ENCODE data around the gene DEFB131A. TPM values are rescaled to one million over a fixed set of nuclear protein-coding genes. Genes with fewer than 3 reads are reported as not detected.
"Not testable (repeated sequence)": the region's sequence is repeated elsewhere in the genome, so short reads cannot be mapped to it uniquely, and the experiment has no call there.

DEFB131A gene
- total RNA-seq, 1 donor from 2014 or later = not detected

- H3K9me3 ChIP-seq; ATAC-seq; H3K27ac ChIP-seq; H3K4me1 ChIP-seq; H3K4me3 ChIP-seq; H3K36me3 ChIP-seq; intact Hi-C loops (cut with DNase I): not testable (repeated sequence)
- TF ChIP-seq, protein P1, sequence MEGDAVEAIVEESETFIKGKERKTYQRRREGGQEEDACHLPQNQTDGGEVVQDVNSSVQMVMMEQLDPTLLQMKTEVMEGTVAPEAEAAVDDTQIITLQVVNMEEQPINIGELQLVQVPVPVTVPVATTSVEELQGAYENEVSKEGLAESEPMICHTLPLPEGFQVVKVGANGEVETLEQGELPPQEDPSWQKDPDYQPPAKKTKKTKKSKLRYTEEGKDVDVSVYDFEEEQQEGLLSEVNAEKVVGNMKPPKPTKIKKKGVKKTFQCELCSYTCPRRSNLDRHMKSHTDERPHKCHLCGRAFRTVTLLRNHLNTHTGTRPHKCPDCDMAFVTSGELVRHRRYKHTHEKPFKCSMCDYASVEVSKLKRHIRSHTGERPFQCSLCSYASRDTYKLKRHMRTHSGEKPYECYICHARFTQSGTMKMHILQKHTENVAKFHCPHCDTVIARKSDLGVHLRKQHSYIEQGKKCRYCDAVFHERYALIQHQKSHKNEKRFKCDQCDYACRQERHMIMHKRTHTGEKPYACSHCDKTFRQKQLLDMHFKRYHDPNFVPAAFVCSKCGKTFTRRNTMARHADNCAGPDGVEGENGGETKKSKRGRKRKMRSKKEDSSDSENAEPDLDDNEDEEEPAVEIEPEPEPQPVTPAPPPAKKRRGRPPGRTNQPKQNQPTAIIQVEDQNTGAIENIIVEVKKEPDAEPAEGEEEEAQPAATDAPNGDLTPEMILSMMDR (IDR thresholded peaks at IDR 0.05) = peak; percentile 43
- peak; percentile 83 for DNase-seq
- H3K27me3 ChIP-seq (ENCODE audit: low read depth) = peaks cover 13% of the 10 kb centered on the region
These were observed 51.2 kb downstream of the DEFB131A start for GRCh38 chr4:9495443-9495842.

GRCh38 chr4:9497575-9498467 lies 53.6 kb downstream of the DEFB131A start:
- H3K4me1 ChIP-seq; ATAC-seq; DNase-seq; H3K9me3 ChIP-seq; H3K27ac ChIP-seq; H3K36me3 ChIP-seq; intact Hi-C loops (cut with DNase I): not testable (repeated sequence)
- Histone ChIP-seq H3K4me3 (peak overlapping the region; percentile 11), H3K27me3 (ENCODE audit: low read depth) (peaks cover 13% of the 10 kb centered on the region)

DNA sequence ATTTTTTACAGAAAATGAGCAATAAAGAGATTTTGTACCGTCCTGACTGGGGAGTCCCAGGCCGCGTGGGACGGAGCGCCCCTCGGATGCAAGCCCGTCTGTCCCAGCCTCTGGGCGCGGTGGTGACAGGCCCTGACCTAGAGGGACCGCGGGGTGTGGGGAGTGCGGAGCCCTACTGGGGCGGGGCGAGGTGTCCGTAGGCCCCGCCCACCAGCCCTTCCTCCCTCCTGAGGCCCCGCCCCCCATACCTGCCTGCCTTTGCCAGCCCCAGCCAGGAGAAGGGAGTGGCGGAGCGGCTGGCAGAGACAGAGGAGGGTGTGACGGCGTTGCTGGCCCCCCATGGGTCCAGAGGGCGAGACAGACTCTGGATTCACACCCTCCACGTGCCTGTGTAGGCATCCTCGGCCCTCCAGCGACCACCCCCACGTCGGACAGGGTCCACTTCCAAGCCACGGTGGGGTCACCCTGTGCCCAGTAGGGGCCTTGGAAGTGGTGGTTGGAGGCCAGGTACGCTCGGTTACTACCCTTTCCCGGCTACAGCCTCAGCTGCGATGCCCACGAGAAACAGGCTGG lies 54.3 kb downstream of the DEFB131A start:
- H3K27me3 ChIP-seq (ENCODE audit: low read depth); H3K4me1 ChIP-seq; intact Hi-C loops (cut with DNase I); H3K27ac ChIP-seq; DNase-seq; H3K36me3 ChIP-seq; ATAC-seq; H3K9me3 ChIP-seq: not testable (repeated sequence)
- peak overlapping the region; percentile 11 for H3K4me3 ChIP-seq

DNA sequence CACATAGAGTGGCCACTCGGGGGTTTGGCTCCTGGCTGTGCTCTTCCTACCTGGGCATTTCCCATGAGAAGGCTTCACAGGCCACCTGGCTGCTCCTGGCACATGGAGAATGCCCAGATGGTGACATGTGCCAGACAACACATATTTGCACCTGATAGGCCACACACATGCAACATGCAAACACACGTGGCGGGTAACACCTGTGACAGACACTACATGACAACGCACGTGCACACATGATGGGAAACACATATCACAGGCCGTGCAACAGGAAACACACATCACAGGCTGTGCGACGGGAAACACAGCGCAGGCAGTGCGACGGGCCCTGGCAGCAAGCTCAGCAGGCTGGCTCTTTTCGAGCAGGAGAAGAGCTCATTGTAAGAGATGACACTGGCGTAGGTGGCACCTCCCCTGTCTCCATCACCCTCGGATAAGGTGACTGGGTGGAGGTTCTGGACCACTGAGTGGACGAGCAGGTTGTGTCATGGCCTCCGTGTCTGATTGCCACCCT lies 55.8 kb downstream of the DEFB131A start:
- DNase-seq; ATAC-seq; intact Hi-C loops (cut with DNase I): not testable (repeated sequence)

More for the DNA sequence above, 55.8 kb downstream of the DEFB131A start:
- H3K36me3 ChIP-seq; H3K27ac ChIP-seq; H3K4me1 ChIP-seq; H3K9me3 ChIP-seq; H3K27me3 ChIP-seq (ENCODE audit: low read depth); H3K4me3 ChIP-seq: not testable (repeated sequence)

Other genes with a start within 250 kb of the DEFB131A start
- gene USP17L10, start 233.8 kb upstream of the DEFB131A start, total RNA-seq = not detected
- not detected for gene USP17L11, start 229.0 kb upstream of the DEFB131A start, total RNA-seq
- gene USP17L12, start 224.3 kb upstream of the DEFB131A start, total RNA-seq = not detected
- not detected for gene USP17L13, start 219.5 kb upstream of the DEFB131A start, total RNA-seq
- gene USP17L15, start 210.0 kb upstream of the DEFB131A start, total RNA-seq = not detected
- not detected for gene USP17L17, start 200.5 kb upstream of the DEFB131A start, total RNA-seq
- not detected for gene USP17L18, start 195.8 kb upstream of the DEFB131A start, total RNA-seq
- gene USP17L19, start 191.0 kb upstream of the DEFB131A start, total RNA-seq = not detected
- not detected for gene USP17L20, start 186.3 kb upstream of the DEFB131A start, total RNA-seq
- not detected for gene USP17L21, start 181.5 kb upstream of the DEFB131A start, total RNA-seq
- gene USP17L22, start 176.8 kb upstream of the DEFB131A start, total RNA-seq = not detected
- not detected for gene USP17L24, start 119.2 kb upstream of the DEFB131A start, total RNA-seq
- not detected for gene USP17L25, start 114.5 kb upstream of the DEFB131A start, total RNA-seq
- gene USP17L26, start 109.8 kb upstream of the DEFB131A start, total RNA-seq = not detected
- not detected for gene USP17L5, start 105.0 kb upstream of the DEFB131A start, total RNA-seq
- gene USP17L27, start 100.3 kb upstream of the DEFB131A start, total RNA-seq = not detected
- gene USP17L28, start 95.5 kb upstream of the DEFB131A start, total RNA-seq = not detected
- gene USP17L29, start 90.8 kb upstream of the DEFB131A start, total RNA-seq = not detected
- gene USP17L30, start 81.3 kb upstream of the DEFB131A start, total RNA-seq = not detected